ENCODE measurements around the gene PTPRD.

The PTPRD gene

DNA sequence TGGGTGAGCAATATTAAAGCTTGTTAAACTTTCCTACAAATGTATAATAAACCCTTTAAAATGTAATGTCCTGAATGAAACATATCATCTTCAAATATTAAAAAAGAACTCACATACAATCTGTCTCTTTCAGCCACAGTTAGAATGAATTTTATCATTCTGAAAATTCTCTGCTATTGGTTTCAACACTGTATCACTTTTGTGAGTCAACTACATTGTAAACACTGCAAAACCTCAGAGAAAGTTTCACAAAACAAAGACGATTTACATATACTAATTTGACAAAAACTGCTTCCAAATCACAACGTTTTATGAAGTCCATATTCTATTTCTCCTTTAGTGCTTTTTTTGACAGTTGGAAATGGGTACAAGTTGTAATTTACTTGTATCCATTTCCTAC, 1781.2 kb downstream of the PTPRD start:
- DNase-seq (ENCODE audit: low read depth in 2 of 2), result no peak

DNA sequence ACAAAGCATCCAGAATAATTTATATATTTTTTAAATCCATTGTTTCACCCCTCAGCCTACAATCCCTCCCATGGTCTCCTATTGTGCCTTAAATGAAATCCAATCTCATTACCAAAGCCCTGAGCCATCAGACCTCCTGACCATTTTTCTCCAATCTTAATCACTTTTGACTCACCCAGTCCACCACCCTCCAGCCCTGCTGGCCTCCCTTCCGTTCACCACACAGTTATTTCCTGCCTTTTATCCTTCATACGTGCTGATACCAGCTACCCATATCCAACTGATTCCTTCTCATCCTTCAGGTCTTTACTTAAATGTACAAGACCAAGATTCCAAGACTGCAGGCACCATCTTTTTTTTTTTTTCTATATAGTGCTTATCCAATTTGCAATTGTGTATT, 1786.5 kb downstream of the PTPRD start:
- DNase-seq (ENCODE audit: low read depth in 2 of 2), result no peak

DNA sequence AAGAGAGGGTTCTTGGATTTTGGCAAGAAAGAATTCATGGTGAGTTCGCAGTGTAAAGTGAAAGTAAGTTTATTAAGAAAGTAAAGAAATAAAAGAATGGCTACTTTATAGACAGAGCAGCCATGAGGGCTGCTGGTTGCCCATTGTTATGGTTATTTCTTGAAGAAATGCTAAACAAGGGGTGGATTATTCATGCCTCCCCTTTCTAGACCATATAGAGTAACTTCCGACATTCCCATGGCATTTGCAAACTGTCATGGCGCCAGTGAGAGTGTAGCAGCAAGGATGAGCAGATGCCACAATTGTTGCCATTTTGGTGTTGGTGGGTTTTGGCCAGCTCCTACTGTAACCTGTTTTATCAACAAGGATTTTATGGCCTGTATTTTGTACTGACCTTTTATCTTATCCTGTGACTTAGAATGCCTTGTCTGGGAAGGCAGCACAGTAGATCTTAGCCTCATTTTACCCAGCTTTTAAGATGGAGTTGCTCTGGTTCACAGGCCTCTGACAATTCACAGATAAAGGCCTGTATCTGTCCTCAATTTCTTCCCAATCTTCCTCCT, 1787.1 kb downstream of the PTPRD start:
- DNase-seq (ENCODE audit: low read depth in 2 of 2), result no peak

DNA sequence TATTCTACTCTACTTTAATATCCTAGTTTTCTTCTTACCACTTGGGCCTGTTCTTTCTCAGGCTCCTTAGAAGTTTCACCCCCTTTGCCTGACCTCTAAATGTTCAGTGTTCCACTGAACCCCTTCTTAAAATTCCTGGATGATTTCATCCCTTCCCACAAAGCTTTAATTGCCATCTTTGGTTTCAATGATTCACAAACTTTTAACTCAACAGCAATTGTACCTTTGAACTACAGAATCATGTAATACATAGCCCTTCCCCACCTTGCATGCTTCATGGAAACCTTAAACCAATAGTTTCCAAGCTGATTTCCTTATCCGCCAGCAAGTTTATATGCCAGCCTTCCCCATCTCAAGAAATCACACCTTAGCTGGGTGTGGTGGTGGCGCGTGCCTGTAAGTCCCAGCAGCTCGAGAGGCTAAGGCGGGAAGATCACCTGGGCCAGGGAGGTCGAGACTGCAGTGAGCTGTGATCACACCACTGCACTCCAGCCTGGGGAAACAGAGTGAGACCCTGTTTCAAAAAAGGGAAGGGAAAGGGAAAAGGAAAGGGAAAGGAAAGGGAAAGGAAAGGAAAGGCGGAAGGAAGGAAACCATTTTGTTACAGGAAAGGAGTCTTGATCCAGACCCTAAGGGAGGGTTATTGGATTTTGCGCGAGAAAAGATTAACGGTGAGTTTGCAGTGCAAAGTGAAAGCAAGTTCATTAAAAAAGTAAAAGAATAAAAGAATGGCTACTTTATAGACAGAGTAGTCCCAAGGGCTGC, 1789.5 kb downstream of the PTPRD start:
- DNase-seq (ENCODE audit: low read depth in 2 of 2), result no peak

DNA sequence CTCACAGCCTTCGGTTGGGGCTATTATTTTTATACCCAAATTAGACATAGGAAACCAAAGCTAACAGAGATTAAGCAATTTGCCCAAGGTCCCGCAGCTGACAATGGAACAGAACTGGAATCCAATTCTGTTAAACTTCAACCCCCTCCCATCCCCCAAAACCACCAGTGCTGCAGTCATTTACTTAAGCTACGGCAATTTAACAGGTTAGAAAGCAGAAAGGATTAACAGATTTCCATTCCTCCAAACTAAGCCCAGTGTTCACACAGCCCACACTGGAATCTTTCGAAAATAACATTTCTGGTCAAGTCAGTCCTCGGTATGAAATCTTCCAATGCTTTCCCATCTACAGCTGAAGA, 1790.2 kb downstream of the PTPRD start:
- DNase-seq (ENCODE audit: low read depth in 2 of 2), result no peak

DNA sequence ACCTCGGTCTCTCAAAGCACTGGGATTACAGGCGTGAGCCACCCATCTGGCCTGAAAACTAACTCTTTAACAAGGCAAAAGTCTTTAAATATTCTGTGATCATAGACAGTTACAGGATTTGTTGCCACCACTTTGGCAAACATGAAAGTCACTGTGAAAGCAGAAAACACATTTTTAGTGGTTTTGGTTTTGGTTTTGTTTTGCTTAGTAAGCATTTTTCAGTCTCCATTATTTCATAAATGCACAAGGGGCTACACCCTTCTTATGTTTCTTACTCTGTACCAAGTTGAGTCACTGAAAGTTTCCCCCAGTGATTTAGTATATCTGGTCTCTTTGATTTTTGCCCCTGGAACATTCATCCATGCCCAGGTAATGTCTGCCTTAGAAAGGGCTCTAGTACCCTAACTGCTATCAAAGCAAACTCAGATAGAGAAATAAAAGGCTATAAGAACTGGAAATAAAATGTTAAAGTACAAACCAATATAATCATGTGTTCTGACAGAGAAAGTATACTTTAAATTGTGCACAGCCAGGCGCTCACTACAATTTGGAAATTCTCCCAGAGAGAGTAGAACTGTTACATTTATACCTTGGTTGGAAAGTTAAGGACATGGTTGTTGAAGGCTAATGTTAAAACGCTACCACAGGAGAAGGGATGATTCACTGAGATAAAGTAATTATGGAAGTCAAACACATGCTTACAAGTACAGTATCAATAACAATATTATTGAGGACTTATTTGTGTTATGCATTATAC, 1790.7 kb downstream of the PTPRD start:
- no peak for DNase-seq (ENCODE audit: low read depth in 2 of 2)

DNA sequence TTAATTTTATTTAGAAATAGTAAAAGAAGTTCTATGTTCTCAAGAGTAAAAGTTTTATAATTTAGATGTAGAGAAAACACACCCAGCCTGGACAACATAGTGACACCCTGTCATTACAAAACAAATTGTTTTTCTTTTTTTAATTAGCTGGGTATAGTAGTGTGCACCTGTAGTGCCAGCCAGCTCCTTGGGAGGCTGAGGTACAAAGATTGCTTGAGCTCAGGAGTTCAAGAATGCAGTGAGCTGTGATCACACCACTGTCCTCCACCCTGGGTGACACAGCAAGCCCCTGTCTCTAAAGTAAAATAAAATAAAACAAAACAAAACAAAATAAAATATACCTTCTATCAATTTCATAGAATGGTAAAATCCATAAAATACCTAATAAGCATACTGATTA, 1795.5 kb downstream of the PTPRD start:
- DNase-seq (ENCODE audit: low read depth in 2 of 2), result no peak

DNA sequence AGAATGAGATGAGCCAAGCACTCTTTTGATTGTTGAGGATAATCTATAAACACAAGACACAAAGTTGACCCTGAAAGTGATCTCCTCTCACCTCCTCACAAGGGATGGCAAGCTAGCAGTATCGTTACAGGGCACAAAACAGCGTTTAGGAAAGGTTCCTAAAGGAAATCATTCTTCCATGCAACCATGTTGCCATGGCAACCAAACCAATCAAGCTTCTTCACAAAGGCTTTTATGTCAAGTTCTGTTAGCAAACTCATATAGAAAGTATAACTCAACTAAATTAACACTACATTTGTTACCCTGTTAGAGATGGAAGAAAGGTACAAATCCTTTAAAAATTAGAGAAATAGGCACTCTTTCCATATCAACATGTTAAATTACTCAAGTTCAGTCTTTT, 1796.4 kb downstream of the PTPRD start:
- DNase-seq (ENCODE audit: low read depth in 2 of 2), result no peak

DNA sequence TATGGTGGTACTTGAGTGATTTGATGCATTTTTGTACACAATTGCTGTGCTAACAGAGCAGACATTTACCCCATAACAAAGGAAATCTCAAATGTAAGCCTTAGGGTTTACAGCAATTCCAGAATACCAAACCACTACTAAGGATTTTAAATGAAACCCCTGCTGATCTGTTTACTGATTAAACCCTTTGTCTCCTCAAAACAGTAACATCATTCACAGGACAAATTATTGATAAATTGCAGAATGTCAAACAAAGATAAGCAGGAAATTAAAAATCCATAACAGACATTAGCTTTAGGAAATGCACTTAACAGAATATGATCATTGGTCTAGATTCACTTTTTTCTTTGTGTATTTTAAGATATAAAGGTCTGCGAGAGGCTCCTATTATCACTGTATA, 1796.9 kb downstream of the PTPRD start:
- no peak for DNase-seq (ENCODE audit: low read depth in 2 of 2)

DNA sequence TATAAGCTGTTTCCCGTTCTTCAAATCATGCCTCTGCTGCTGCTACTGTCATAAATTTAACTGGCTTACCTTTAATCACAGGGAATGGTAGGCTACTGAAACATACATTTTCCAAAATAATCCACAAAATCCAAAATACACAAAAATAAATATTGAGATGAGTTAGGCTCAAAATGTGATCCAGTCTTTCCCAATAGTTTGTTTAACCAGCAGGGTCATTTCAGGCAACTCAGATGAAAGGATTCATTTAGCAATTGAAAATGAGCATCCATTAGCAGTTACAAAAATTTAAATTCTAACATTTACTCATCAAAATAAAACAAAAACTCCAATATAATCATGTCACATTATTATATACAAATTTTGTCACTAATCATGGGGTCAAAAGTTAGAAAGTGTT, 1797.6 kb downstream of the PTPRD start:
- DNase-seq (ENCODE audit: low read depth in 2 of 2), result no peak

DNA sequence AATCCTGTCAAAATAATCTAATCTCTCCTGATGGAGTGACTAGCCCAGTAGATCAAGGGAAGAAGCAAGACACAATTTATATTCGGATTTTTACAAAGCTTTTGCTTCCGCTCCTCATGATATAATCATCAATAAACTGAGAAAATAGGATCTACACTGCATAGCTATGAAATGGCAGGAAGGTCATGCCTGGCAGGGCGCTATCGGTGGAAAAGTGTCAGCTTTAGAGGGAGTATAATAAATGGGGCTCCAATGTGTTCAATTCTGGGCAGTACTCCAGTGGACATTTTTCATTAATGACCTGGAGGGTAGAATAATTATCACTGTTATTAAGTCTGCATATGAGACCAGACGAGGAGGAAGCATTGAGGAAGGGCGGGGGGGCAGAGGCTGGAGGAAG, 1799.9 kb downstream of the PTPRD start:
- no peak for DNase-seq (ENCODE audit: low read depth in 2 of 2)

DNA sequence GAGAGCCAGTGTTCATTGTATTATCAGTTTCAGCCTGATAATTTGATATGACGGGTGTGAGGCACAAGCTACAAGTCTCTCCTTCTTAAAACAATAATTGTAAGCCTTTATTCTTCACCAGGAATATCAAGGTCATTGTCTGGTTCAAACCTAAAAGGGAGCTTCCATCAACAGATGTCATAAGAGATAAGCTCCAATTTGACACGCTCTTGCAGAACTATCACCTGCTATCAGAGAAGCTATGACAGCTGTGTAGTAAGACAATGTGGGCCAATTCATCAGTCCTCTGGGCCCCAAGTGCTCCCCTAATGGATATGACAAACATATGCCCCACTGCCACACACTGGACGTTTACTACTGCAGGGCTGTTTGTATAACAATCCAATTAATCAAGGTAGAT, 1803.1 kb downstream of the PTPRD start:
- no peak for DNase-seq (ENCODE audit: low read depth in 2 of 2)

DNA sequence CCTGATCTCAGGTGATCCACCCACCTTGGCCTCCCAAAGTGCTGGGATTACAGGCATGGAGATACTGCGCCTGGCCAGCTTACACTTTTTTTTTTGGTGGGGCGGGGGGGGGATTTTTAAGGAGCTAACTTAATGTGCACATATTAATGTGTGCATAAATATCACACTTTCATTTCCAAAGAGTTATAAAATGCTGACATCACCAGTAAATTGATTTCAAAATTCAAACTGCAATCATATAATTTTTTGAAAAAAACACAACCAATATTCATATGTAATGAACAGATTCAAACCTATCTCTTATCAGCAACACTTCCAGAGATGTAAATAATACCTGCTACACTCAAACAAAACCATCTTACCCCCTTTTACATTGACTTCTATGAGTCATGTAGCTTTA, 1806.7 kb downstream of the PTPRD start:
- no peak for DNase-seq (ENCODE audit: low read depth in 2 of 2)

DNA sequence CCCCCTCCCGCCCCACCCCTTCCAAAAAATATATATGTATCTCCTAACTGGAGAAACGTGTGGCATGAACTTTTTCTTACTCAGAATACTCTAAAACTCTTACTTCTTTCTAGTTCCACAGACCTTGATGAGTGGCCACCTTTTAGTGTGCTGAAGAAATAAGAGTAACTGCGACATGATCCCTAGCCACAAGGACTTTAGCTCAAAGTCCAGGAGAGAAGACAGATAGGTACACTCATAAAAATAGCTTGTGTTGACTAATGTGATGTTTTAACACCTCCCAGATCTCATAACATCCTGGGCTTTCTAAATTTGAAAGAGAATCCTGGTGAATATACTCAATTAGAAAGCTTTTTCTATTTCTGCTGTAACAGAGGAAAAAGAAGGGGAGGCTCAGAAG, 1808.2 kb downstream of the PTPRD start:
- DNase-seq (ENCODE audit: low read depth in 2 of 2), result no peak

DNA sequence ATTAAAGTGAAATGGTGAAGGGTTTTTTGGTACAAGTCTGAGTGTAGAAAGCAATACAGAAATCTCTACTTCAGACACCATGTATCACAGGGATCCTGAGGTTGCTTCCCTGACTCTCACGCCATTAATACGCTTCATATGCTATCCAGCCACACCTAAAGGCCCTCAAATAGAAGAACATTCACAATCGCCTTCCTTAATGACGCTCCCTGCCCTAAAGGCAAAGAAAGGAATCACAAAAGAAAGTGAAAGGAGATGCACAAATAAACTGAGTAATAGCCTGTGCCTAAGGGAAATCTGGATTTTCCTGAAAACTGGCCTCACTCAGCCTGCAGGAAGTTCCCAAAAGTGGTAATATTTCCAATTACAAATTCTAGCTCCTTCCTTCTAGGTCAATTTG, 1810.6 kb downstream of the PTPRD start:
- no peak for DNase-seq (ENCODE audit: low read depth in 2 of 2)

DNA sequence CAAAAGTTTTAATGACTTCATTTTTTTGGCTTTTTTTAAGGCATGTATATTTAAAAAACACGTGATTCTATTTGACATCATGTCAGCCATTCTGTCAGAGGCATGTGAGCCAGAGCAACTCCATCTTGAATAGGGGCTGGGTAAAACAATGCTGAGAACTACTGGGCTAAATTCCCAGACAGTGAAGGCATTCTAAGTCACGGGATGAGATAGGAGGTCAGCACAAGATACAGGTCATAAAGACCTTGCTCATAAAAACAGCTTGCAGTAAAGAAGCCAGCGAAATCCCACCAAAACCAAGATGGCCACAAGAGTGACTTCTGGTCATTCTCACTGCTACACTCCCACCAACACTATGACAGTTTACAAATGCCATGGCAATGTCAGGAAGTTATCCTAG, 1812.6 kb downstream of the PTPRD start:
- no peak for DNase-seq (ENCODE audit: low read depth in 2 of 2)

DNA sequence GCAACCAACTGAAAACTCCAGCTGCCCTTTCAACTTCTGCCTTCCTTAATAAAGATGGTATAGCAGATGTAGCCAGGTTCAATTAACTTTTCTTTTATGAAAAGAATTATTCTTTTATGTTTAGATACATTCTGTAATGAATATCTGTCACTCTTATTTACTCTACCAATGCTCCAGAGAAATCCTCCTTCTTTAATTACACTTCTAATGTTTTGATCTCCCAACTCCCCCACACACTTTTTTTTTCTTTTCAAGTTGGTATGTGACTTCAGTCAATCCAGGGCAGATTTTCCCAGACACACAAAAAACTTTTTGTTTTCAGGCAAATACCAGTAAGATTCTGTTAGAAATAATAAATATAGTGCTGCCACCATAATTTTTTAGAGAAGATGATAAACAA, 1813.2 kb downstream of the PTPRD start:
- DNase-seq (ENCODE audit: low read depth in 2 of 2), result no peak

DNA sequence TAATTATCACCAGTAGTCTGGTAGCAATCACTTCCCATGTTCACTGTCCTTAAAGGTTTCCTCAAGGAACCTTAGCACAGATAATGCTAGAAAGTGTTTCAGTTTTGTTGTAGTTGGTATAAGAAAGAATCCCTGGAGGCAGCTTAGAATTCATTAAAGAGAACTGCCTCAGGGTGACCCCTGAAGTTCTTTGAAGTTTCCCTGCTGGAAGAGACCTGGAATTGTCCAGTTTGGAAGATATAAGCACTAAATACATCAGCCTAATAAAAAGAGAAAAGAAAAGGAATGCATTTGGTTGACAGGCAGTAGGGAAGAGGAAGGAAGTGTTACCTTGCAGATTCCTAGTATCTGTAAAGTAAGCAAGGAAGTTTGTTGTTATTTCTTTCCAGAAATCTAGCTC, 1813.6 kb downstream of the PTPRD start:
- no peak for DNase-seq (ENCODE audit: low read depth in 2 of 2)

DNA sequence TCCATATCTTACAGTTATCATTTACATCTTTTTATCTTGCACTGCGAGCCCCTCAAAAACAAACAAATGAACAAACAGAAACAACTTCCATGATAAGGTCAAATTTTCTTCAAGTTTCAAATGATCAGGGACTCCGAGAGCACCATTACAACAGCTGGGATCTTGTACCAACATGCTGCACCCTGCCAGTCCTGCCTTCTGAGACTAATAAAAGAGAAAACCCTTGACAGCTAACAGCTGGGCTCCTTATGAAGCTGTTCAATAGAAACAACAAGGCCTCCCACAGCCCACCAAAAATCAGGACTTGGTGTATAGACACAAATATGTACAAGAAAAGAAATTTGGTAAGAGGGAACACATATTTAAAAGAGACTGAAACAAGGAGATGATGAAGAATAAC, 1828.0 kb downstream of the PTPRD start:
- no peak for DNase-seq (ENCODE audit: low read depth in 2 of 2)

DNA sequence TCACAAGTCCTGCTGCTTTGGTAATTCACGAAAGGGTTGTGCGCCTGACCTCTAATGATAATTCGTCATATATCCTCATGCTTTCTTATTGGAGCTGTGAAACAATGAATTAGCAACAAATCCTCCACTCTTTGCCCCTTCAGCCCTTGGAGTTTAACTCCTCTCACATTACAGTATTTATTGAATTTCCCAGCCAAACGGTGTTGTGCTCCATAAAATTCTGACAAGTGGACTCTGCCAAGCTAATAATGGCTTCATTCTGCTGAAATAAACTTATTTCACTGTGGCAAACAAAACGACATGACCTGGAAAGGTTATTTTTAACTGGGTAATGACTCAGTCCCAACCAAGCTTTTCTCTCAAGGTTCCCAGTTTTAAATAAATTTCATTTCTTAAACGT, 1828.9 kb downstream of the PTPRD start:
- no peak for DNase-seq (ENCODE audit: low read depth in 2 of 2)

DNA sequence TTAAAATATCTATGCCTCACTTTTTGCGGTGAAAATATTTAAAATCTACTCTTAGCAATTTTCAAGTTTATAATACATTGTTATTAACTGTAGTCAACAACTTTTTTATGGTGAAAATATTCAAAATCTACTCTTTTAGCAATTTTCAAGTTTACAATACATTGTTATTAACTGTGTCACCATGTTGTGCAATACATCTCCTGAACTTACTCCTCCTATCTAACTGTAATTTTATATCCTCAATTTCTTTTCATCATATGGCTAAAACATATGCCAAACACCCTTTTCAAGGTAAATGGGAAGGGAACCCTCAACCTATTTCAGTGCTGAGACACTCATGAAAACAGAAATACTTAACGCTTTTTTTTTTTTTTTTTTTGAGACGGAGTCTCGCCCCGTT, 1830.6 kb downstream of the PTPRD start:
- DNase-seq (ENCODE audit: low read depth in 2 of 2), result no peak

DNA sequence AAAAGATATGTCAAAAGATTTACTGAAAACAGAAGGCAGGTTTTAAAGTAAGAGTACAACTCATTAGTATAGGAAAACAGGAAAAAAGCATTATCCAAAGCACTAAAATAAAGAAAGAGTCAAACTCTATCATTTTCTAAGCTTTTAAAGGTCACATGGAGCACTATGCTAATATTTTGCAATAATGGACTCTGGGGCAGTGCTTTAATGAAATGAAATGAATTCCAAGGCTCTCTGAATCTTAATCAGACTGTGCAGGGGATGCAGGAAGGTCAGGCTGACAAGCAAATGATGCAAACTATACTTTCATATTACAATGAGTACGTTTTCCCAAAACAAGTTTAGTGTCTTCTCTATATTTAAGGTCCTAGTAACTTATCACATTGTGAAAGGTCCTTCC, 1831.3 kb downstream of the PTPRD start:
- DNase-seq (ENCODE audit: low read depth in 2 of 2), result no peak

DNA sequence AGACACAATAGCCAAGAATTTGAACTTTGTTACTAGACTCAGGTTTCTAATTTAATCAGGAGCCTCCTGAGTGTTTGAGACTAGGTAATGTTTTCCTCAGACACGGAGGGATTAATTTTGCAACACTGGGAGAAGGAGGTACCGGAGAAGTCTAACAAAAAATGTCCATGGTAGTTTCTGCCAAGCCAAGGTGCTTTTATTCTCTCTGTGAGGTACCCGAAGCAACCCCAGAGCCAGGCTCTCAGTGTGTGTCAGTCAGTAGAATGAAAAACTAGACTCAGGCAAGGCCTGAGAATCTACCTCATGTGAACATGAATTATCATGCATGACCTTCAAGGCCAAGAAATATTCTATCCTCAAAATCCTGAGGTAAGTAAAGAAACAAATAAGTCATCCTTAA, 1832.4 kb downstream of the PTPRD start:
- DNase-seq (ENCODE audit: low read depth in 2 of 2), result no peak
